Hepatocyte (in vitro differentiated cells): ENCODE measurements around the gene CIAO2B.

Experiments
- CTCF ChIP-seq: fragments of 200-600 bp; sonication (generic); IDR thresholded peaks from 2 replicates; pipeline ENCODE4 v1.5.1; 2016; ENCODE audit warnings: antibody characterized with exemption, mild to moderate bottlenecking; ENCODE audit not compliant: poor library complexity
- EZH2 ChIP-seq: fragments of 200-600 bp; sonication (generic); IDR thresholded peaks from 2 replicates; pipeline ENCODE4 v1.6.1; 2016; ENCODE audit warnings: antibody characterized with exemption, mild to moderate bottlenecking, borderline replicate concordance

- no peak for TF ChIP-seq CTCF
- no peak for TF ChIP-seq EZH2
Measured at GRCh38 chr16:66890799-66891198, 43.4 kb downstream of the CIAO2B start.
